GM18505 (cell line): ENCODE results near the gene MXD4.
"Not testable (repeated sequence)": the region's sequence is repeated elsewhere in the genome, so short reads cannot be mapped to it uniquely, and the experiment has no call there.

Experiments
- ATAC-seq: cut with Tn5 transposase; IDR thresholded peaks from one replicate; pipeline ENCODE4 v1.9.1; 2021; ENCODE audit not compliant: unreplicated experiment
- POLR2A ChIP-seq: IDR thresholded peaks from 4 replicates; pipeline ENCODE4 v1.6.1; 2011; ENCODE audit warnings: borderline replicate concordance; ENCODE audit not compliant: insufficient read depth, insufficient read length; ENCODE audit errors: extremely low read depth

MXD4 gene

DNA sequence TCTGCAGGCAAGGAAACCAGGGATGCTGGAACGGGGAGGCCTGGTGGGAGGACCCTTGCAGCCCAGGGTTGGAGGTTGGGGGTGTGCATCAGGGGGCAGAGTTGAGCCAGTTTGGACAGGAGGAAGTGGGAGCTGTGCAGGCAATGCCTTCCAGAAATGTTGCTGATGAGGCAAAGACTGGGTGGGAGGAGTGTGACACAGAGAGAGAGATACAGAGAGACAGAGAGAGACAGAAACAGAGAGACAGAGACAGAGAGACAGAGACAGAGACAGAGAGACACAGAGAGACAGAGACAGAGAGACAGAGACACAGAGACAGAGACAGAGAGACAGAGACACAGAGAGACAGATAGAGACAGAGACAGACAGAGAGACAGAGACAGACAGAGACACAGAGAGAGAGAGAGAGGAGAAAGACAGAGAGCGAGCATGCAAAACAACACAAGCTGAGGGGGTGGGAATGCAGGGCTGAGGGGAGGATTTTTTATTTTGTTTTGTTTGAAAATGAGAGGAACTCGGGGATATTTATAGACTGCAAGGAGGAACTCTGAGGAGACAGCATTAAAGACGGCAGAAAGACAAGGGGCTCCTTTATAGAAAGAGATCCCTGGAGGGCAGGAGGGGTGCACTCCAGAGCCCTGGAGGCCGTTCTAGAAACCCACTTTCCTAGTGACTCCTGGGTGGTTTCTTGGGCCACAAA lies 18.1 kb downstream of the MXD4 start:
- ATAC-seq = no peak
- TF ChIP-seq POLR2A = no peak

DNA sequence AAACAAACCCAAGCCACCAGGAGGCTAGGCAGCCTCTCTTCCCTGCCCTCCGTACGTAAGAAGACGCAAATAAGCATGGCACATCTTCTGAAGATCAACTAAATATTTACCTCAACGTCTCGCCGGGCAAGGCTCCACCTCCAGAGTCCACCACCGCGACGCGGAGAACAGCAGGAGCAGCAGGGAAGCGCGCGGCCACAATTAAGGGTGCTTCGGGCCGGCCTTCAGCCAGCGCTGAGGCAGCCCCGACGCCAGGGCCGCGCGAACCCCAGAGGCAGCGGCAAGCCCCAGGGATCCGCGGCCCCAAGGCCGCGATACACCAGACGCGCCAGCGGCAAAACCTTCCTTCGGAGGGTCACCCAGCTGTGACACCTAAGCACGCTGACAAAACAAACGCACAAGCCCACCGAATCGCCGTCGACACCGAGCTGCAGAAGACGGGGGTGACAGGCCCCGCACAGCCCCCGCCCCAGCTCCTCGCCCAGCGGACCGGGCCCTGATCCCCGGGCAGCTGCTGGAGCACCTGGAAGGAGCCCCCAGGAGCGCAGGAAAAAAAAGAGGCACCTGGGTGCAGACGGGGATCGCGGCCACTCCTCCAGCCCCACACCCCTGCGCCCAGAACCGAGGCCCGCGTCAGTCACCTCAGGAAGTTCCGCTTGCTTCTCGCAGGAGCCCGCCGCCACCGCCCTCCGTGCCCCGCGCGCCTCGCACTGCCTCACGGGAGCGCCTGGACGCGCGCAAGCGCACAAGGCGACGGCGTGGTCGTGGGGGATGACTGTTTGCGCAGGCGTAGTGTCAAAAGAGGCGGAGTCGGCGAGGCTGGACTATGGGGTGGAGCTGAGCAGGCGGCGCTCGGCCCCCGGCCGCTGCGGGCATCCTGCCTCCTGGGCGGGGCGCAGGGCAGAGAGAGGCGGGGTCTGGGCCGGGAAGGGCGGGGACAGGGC lies 20.2 kb downstream of the MXD4 start, which contains the start of the genes HAUS3 and POLN:
TSS of gene HAUS3 (minus strand) at position 712 of the 944 bp plus-strand sequence. CDS start 1,175 bp downstream, outside the sequence.
TSS of gene POLN (minus strand) at position 712 of the 944 bp plus-strand sequence. CDS start 12,890 bp downstream, outside the sequence.
- peak; percentile 84 for ATAC-seq

DNA sequence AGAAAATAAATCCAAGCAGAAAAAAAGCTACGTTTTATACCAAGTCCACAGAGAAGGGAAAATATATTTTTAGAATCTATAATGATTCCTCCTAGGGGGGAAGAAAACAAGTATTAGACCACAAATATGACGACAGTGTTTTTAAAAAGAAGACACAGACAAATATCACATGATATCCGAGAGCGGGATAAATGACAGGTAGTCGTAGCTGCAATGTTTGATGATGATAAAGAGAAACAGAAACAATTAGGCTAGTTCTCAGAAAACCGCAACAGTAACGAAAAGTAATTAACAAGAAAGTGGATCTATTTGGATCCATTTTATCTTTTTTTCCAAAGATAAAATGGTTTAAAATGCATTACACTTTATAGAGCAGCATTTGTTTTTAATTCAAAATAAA lies 20.9 kb downstream of the MXD4 start:
- no peak for TF ChIP-seq POLR2A

More for the DNA sequence above, 20.2 kb downstream of the MXD4 start, which contains the start of the genes HAUS3 and POLN:
- TF ChIP-seq POLR2A = peak; percentile 76

DNA sequence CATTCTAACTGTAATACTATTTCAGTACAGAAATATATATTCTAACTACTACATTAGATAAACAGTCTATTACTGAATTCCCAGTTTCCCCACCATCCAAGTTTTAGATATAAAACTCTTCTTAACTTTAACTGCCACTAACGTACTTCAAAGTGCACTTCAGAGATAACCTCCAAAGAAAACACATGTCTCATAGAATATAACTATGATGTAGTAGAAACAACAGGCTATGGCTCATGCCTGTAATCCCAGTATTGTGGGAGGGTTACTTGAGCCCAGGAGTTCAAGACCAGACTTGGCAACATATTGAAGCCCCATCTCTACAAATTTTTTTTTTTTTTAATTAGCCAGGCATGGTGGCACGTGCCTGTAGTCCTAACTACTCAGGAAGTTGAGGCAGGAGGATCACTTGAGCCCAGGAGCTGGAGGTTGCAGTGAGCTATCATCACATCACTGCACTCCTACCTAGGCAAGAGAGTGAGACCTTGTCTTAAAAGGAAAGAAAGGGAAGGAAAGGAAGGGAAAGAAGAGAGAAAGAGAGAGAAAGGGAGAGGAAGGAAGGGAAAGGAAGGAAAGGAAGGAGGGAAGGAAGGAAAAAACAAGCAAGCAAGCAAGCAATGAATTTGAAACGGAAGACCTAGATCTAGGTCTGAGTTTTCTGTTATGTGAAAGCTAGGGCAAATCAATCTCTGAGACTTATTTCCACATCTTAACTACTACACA lies 24.8 kb downstream of the MXD4 start:
- no peak for TF ChIP-seq POLR2A
- ATAC-seq = no peak

More for the DNA sequence above, 20.9 kb downstream of the MXD4 start:
- ATAC-seq = no peak

DNA sequence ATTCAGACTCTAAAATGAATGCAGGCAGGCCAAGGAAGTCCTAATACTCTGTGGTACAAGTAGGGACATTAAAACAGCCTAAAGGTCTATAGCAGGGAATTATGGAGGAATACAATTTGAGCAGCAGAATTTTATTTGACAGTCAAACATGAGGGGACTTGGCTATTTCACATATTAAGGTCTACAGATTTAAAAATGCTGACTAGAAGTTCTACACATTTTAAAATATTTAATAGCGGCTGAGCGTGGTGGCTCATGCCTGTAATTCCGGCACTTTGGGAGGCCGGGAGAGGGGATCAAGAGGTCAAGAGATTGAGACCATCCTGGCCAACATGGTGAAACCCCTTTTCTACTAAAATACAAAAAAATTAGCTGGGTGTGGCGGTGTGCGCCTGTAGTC lies 30.8 kb downstream of the MXD4 start:
- no peak for TF ChIP-seq POLR2A
- ATAC-seq = no peak

DNA sequence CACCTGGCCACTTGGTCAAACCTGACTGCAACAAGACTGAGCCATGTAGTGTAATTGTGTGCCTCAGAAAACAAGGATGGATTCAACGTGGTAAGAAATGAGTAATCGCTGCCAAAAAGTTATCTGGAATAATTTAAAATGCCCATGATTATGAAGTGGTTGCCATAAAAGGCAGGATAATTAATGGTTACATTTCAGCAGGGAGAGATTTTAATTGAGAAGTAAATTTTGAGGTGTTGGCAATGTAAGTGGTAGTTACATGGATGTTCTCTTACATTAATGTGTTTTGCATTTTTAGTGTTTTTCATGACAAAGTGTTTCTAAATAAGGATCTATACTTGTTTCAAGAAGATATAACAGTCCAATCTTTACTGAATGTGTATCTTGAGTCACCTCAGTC lies 35.6 kb downstream of the MXD4 start:
- no peak for ATAC-seq
- no peak for TF ChIP-seq POLR2A

DNA sequence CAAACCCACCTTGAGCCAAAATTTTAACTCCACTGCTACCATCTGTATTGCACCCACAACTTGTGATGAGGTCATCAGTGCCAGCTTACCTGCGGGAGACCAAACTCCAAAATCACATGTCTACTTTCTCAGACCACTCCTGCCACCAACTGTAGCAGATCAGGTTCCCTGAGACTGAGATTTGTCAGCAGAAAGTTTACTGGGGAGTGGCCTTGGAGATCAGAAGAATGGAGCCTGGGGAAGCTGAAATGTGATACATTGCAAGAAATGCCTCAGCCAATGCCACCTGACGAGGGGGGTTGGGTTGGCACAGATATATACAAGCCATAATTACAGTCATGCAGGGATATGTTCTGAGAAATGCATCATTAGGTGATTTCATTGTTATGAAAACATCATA lies 39.1 kb downstream of the MXD4 start:
- no peak for TF ChIP-seq POLR2A
- no peak for ATAC-seq

DNA sequence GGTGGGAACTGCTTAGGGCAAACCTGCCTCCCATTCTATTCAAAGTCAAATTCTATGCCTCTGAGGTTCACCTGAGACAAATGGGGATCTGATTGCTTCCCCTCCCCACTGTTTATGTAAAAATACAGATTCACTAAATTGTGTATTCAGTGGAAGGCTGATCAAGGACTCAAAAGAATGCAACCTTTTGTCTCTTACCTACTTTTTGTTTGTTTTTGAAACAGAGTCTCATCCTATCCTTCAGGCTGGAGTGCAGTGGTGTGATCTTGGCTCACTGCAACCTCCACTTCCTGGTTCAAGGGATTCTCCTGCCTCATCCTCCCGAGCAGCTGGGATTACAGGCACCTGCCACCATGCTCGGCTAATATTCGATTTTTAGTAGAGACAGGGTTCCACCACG lies 40.5 kb downstream of the MXD4 start:
- ATAC-seq = not testable (repeated sequence)

DNA sequence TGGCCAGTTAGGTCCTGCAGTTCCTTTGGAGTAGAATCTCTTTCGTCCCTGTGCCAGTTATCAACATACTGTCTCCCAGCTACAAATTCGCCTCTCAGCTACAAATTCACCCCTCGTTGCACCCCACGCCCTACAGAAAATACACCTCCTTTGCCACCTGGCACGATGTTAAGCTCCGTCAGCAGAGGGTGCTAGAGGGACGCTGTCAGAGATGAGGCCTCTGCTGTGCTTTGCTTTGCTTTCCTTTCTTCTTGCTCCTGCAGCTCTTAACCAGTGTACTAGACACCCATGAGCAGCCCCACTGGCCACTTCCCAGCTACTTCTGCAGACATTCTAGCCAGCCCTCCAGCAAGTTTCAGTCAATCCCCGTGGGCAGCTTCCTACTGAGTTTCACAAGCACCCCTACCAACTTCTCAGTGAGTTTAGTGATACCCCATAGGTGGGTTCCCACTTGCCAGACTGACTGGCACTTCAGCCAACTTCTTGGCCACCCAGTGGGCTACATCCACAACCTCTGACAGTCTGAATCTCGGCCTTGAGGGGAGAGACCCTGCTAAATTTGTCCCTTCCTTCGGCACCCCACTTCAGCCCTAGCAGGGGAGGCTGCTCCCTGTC lies 41.8 kb downstream of the MXD4 start:
- TF ChIP-seq POLR2A = no peak
- no peak for ATAC-seq

DNA sequence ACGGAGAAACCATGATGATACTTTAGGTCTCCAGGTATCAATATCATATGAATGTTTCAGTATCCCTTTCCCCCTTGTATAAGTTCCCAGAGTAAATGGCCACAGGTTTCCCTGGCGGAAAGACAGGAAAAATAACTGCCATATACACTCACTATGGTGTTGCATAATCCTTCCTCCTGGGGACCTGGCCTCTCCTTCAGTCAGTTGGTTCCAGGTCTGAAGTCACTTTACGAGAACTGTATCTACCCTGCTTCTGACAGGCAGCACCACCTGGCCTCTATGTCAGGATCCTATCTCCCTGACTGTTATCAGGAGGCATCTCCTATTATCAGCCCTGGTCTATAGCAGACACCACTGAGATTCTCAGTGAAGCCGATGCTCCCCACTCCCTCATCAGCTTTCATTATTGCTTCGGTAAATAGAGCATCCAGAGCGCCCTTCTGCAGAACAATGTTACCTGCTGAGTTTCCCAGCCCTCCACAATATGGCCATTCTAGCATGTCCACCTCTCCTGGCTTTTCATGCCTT lies 42.6 kb downstream of the MXD4 start:
- TF ChIP-seq POLR2A = no peak
- ATAC-seq = no peak

DNA sequence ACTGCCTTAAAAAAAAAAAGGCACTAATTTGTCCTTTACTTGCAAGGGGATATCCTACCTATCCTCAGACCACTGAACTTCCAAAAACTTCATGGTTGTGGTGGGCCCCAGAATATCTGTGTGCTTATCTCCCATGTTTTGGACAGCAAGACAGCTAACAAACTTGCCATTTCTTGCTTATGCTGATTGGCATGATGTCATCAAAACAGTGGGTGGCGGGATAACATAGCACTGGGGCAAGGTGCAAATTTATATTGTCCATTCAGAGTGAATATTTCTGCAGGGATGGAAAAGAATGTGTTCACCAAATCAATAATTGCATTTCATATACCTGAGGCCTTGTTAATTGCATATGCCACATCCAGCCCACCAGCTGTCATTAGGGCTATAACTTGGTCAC lies 43.5 kb downstream of the MXD4 start:
- no peak for TF ChIP-seq POLR2A
- ATAC-seq = no peak

DNA sequence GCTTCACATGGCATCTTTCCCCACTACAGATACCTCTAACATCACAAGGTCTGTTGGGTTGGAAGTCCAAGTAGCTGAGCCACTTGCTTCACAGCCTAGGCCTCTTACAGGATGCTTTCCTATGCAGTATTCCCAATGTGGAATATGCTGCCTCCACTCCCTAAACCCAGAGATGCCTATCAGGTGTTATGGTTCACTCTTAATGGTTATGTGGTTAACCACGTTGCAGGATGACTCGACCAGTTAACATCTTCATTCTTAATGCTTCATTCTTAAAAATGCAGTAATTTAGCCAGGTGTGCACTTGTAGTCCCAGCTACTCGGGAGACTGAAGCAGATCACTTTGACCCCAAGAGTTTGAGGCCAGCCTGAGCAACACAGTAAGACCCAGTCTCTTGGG lies 44.2 kb downstream of the MXD4 start:
- TF ChIP-seq POLR2A = no peak
- ATAC-seq = no peak
